Testis (tissue), 3 donors: ENCODE results near the gene ABHD3. TPM values are rescaled to one million over a fixed set of nuclear protein-coding genes. Genes with fewer than 3 reads are reported as not detected.
"Not testable (repeated sequence)": the region's sequence is repeated elsewhere in the genome, so short reads cannot be mapped to it uniquely, and the experiment has no call there.

Experiments
- DNase-seq: peaks from one replicate; pipeline ENCODE4 v3.0.0-alpha.2; 2019
- H3K27ac ChIP-seq, 2 donors: fragments of 200-600 bp; sonication (generic); one replicate each; pipeline ENCODE4 v1.5.1; 2019
- H3K27me3 ChIP-seq: fragments of 200-600 bp; sonication (generic); one replicate; pipeline ENCODE4 v1.5.1; 2019
- H3K36me3 ChIP-seq: fragments of 200-600 bp; sonication (generic); one replicate; pipeline ENCODE4 v1.5.1; 2017; ENCODE audit warnings: low read depth; ENCODE audit errors: missing control alignments
- H3K4me1 ChIP-seq: fragments of 200-600 bp; sonication (generic); one replicate; pipeline ENCODE4 v1.5.1; 2019
- H3K4me3 ChIP-seq, 2 donors: fragments of 200-600 bp; sonication (generic); one replicate each; pipeline ENCODE4 v1.5.1; 2017 to 2019
- H3K9me3 ChIP-seq: fragments of 200-600 bp; sonication (generic); one replicate; pipeline ENCODE4 v1.5.1; 2017
- POLR2A ChIP-seq: fragments of 450-650 bp; IDR thresholded peaks from one replicate; pipeline ENCODE4 v1.6.1; 2017; ENCODE audit warnings: antibody characterized with exemption, mild to moderate bottlenecking, moderate library complexity
- WGBS, 2 donors: methylation state at CpG; one replicate each; pipeline ENCODE4 v1.1.5; 2018; 5-methylcytosine and 5-hydroxymethylcytosine counted together
- intact Hi-C: fragments of 100-400 bp; cut with DNase I; formaldehyde crosslinking; loops from one replicate; pipeline ENCODE4 v1.15.1; 2023; ENCODE audit warnings: low total_unique reads
- polyA plus RNA-seq: library from polyadenylated mRNA; stranded (reverse); fragments of 350-450 nt; fragmentation: Illumina TruSeq; extraction: RNeasy Lipid Tissue Mini Kit (QIAGEN cat#74804); gene quantifications from one replicate; pipeline ENCODE4 v1.2.3, GENCODE V29; 2014; ENCODE audit warnings: low read depth, low replicate concordance; ENCODE audit not compliant: insufficient read depth
- total RNA-seq, 2 donors: library from RNA; depleted of rRNA; stranded (reverse); fragments of >200 nt; gene quantifications; one replicate each; pipeline ENCODE4 v1.2.3, GENCODE V29; 2016
- TF ChIP-seq, protein P1 (sequence below), 3 experiments: fragments of 450-650 bp in 2 of 3; fragments of 200-600 bp in 1 of 3; sonication (generic) in 1 of 3; IDR thresholded peaks; one replicate each; pipeline ENCODE4 v1.5.1; 2016 to 2019; ENCODE audit warnings: antibody characterized with exemption in 3 of 3, mild to moderate bottlenecking in 2 of 3, moderate library complexity in 1 of 3

ABHD3 gene
- total and polyA plus RNA-seq, 3 donors from 2014 or later, result 10.0 to 13.5 (median 12.2) TPM

DNA sequence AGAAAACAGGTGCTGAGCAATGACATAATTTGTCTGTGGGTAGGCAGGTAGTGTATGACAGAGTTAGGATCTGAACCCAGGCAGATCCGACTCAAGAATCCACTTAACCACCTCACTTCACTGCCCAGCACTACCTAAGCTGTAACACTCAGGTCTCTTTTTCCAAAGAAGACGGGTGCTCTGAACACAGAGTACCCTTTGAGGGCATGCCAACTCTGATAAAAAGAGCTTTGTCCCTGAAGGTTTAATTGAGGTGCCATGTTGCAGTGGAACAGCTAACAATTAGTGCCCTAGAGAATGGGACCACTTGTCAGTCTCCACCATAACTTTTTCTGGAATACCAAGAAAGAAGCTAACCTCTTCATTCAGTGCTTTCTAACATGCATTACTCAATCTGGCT, 11.3 kb downstream of the ABHD3 start:
- intact Hi-C loops, result no loop called here
- Histone ChIP-seq H3K27me3 (no peaks in the 10 kb centered on the region), H3K9me3 (no peaks in the 10 kb centered on the region), H3K4me1 (no peaks in the 10 kb centered on the region), H3K4me3 (no peak overlapping the region), H3K27ac (no peak overlapping the region), H3K36me3 (no peaks in the 10 kb centered on the region)
- TF ChIP-seq, protein P1, sequence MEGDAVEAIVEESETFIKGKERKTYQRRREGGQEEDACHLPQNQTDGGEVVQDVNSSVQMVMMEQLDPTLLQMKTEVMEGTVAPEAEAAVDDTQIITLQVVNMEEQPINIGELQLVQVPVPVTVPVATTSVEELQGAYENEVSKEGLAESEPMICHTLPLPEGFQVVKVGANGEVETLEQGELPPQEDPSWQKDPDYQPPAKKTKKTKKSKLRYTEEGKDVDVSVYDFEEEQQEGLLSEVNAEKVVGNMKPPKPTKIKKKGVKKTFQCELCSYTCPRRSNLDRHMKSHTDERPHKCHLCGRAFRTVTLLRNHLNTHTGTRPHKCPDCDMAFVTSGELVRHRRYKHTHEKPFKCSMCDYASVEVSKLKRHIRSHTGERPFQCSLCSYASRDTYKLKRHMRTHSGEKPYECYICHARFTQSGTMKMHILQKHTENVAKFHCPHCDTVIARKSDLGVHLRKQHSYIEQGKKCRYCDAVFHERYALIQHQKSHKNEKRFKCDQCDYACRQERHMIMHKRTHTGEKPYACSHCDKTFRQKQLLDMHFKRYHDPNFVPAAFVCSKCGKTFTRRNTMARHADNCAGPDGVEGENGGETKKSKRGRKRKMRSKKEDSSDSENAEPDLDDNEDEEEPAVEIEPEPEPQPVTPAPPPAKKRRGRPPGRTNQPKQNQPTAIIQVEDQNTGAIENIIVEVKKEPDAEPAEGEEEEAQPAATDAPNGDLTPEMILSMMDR (IDR thresholded peaks at IDR 0.05), result no peak
- TF ChIP-seq POLR2A, result no peak
- no peak for DNase-seq
- WGBS, 2 donors, result 82 to 83% methylated on average over 2 of the region's 2 CpGs

DNA sequence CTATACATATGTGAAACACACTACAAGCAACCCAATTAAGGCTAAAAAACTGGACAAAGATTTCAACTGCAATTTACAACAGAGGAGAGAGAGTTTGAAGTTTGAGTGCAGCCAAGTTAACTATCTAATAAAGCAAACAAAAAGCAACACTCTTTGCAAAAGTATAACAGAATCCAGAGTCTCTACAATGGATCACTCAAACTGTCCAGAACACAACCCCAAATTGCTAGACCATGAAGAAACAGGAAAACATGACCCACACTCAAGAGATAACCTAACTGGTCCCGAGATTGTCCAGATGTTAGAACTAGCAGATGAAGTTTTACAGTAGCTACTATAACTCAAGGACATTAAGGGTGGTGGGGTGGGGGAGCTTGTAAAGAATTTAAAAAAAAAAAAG, 14.8 kb downstream of the ABHD3 start:
- intact Hi-C loops, result no loop called here
- Histone ChIP-seq H3K27ac (no peak overlapping the region), H3K9me3 (no peaks in the 10 kb centered on the region), H3K4me3 (no peak overlapping the region), H3K36me3 (no peaks in the 10 kb centered on the region), H3K4me1 (peaks cover 4% of the 10 kb centered on the region), H3K27me3 (no peaks in the 10 kb centered on the region)
- 88 to 94% methylated on average over 1 of the region's 1 CpG for WGBS, 2 donors
- no peak for DNase-seq
- TF ChIP-seq, protein P1 (IDR thresholded peaks at IDR 0.05), result no peak
- TF ChIP-seq POLR2A, result no peak

DNA sequence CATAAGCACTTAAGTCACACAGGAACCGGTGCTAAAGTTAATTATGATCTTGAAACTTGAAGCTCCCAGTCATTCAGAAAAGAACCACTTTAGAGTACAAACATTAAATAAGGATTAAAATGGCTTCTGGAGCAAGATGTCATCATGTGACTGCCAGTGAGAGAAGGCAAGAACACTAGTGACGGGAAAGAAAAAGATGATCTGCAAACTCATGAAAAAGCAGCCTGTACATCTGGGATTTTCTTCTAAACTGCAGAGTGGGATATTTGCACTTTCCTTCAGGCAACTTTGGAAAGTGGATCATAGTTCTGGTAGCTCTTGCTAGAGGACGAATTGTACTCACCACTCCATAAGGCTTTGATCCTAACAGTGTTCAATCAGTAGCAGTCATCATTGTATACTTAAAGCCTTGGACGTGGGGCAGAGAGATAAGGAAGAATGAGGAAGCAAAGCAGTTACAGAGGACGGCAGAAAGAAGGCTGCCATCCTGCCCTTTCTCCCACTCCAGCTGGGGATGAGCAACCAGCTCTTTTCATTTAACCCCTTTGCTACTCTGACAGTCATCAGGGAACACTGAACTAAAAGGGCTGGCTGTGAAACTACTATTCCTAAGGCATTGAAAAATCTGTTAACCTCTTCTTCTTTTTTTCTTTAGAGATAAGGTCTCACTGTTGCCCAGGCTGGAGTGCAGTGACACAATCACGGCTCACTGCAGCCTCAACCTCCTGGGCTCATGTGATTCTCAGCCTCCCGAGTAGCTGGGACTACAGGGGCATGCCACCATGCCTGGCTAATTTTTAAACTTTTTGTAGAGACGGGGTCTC, 18.1 kb downstream of the ABHD3 start:
- Histone ChIP-seq H3K27ac (peak overlapping the region; percentile 63 to 64), H3K36me3 (no peaks in the 10 kb centered on the region), H3K4me1 (peaks cover 4% of the 10 kb centered on the region), H3K4me3 (no peak overlapping the region), H3K27me3 (no peaks in the 10 kb centered on the region), H3K9me3 (no peaks in the 10 kb centered on the region)
- DNase-seq, result no peak
- TF ChIP-seq, protein P1 (IDR thresholded peaks at IDR 0.05), result no peak
- no peak for TF ChIP-seq POLR2A
- intact Hi-C loops, result no loop called here
- WGBS, 2 donors, result 47 to 55% methylated on average over 8 of the region's 8 CpGs

DNA sequence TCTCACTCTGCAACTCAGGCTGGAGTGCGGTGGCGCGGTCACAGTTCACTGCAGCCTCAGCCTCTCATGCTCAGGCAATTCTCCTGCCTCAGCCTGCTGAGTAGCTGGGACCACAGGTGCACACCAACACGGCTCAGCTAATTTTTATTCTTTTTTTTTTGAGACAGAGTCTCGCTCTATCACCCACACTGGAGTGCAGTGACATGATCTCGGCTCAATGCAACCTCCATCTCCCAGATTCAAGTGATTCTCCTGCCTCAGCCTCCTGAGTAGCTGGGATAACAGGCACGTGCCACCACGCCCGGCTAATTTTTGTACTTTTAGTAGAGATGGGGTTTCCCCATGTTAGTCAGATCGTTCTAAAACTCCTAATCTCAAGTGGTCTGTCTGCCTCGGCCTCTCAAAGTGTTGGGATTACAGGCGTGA, 19.0 kb downstream of the ABHD3 start:
- H3K4me1 ChIP-seq, intact Hi-C loops, DNase-seq, H3K9me3 ChIP-seq, H3K4me3 ChIP-seq, H3K27me3 ChIP-seq, H3K36me3 ChIP-seq: not testable (repeated sequence)
- peak overlapping the region in 1 of 2 donors; percentile 64 for H3K27ac ChIP-seq
- 92 to 94% methylated on average over 12 of the region's 12 CpGs for WGBS, 2 donors

DNA sequence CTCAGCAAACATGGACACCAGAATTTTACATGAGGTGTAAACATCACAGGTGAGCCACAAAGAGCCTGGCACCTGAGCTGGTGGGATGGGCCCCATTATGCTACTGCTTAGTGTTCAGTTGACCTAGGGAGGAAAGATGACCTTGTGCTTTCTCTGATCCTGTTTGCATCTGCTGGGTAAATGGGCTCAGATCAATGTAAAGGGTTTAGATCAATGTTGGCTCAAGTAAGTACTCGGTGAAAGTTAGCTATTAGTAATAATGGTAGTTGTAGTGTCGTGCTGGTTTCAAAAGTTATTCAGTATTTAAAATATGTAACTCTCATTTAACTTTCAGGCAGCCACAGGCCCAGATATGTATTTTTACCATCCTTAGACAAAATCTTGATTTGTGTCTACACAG, 19.8 kb downstream of the ABHD3 start:
- Histone ChIP-seq H3K36me3 (no peaks in the 10 kb centered on the region), H3K27me3 (no peaks in the 10 kb centered on the region), H3K9me3 (no peaks in the 10 kb centered on the region), H3K4me3 (no peak overlapping the region), H3K4me1 (peaks cover 4% of the 10 kb centered on the region), H3K27ac (no peak overlapping the region)
- no peak for DNase-seq
- WGBS, 2 donors, result 93 to 94% methylated on average over 2 of the region's 2 CpGs
- TF ChIP-seq, protein P1 (IDR thresholded peaks at IDR 0.05), result no peak
- TF ChIP-seq POLR2A, result no peak
- intact Hi-C loops, result no loop called here
